Activated T-helper 1 cell treated with anti-CD3 and anti-CD28 coated beads, Interleukin-2, amount 50 U/mL, for 16 hours (primary cell): ENCODE results near the gene GLT8D1.
A peak's percentile ranks its signal among the peaks of the same experiment; 100 is the strongest.

Experiments used
- DNase-seq, 2 donors: peaks; one replicate each; pipeline ENCODE4 v3.0.0-alpha.2; 2020; ENCODE audit warnings: low read depth in 1 of 2, low spot score in 1 of 2

The GLT8D1 gene

DNA sequence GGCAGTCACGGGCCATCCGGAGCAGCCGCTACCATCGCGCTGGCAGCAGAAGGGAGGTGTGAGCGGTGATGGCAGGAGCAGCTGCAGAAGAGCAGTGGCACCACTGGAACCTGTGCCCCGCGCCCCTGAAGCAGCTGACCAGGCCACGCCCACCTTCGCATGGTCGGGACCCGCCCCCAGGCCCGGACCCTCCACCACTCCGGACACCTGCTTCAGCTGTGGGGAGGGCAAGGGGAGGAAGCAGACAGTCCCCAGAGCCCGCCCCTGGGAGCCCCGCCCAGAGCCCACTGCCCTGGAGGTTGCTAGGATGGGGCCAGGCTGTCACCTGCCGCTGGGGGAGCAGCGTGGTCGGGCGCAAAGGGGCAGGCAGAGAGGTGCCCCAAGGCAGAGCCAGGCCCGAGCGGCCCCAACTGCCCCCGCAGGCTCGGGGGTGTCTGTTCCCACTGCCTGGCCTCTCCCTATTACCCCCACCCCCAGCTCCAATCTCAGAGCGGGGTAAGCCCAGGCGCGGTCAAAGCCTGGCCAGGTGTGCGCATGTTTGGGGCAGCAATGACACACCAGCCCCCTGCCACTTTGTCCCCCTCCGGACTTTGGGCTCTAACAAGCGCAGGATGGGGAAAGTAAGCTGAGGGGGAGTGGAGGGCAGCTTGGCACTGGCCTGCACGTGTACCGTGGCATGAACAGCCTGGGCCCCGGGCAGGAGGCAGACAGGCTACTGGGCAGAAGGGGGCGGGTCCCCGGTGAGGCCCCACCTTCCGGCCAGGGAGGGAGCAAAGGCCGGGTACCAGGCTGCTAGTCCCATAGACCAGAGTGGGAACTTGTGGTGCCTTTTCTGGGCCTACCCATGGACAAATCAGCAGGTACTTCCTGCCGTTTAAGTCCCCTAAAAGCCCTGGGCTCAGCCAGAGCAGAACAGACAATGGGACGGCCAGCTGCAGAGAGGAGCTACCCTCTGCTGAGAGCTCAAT is 9.0 kb upstream of the GLT8D1 start:
- no peak for DNase-seq

DNA sequence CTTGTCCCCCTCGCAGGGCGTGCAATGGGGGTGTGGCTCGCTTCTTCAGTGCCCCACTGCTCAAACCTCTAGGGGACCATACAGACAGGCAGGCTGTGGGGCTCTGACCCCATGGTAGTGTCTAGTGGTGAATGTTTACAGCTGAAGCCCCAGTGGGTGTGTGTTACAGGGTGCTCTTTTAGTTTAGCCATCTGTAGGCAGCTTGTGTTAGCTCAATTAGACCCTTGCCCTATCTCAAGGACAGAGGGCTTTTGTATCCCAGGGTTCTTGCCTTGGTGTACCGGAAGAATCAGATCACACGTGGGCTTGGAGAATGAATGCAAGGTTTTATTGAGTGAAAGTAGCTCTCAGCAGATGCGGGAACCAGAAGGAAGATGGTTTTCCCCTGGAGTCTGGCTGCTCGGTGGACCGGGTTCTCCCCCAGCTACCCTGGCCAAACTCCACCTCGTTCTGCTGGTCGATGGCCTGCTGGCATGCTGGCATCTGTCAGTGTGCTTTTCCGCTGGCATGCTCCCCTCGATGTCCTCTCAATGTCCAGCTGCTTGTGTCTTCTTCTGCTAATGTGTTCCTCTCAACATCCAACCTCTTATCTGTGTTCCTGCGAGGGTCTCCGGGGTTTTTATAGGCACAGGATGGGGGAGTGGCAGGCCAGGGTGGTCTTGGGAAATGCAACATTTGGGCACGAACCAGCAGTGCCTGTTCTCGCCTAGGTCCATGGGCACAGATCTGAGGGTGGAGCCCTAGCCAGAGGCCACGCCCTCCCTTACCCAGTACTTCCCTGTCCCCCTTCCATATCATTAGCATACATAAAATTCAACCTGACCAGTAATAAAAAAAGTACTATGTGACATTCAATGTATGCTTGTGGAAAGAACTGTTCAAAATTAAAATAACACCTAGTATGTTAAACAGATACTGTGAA is 7.0 kb upstream of the GLT8D1 start:
- DNase-seq = no peak

DNA sequence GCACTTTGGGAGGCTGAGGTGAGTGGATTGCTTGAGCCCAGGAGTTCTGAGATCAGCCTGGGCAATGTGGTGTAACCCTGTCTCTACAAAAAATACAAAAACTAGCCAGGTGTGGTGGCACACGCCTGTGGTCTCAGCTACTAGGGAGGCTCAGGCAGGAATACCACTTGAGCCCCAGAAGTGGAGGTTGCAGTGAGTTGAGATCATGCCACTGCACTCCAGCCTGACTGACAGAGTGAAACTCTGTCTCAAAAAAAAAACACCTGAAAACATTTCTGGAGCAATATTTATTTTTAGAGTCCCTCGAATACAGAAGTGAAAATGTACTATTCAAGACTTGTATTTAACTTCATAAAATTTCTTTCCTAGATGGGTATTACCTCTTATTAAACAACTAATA is 4.9 kb upstream of the GLT8D1 start:
- DNase-seq = no peak

DNA sequence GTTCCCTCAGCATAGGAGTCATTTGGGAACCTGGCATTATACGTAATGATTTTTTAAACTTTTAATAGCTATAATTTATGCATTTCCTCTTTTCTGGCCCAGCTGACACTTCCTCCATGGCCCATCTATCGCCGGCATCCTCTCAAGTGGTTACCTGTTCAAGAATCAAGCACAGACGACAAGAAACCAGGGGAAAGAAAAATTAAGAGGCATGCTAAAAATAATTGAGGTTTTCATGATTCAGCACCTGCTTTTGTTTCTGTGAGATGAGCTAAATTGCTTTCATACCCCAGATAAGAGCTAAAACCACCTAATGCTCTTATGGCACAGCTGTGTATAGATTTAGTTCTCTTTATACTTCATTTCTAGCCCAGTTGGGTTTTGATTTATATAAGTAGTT is 2.0 kb upstream of the GLT8D1 start:
- DNase-seq = no peak

DNA sequence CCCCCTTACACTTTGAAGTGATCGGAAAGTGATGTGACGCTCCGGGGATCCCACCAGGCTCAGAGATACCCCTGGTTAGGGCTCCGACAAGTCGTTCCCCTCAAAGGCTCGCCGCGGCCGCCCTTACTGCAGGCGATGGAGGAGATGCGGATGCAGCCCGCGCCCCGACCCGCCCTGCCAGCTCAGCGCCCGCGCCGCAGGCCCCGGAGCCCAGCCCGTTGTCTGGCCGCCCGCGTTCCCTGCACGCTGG is 228 bp downstream of the GLT8D1 start:
- no peak for DNase-seq

DNA sequence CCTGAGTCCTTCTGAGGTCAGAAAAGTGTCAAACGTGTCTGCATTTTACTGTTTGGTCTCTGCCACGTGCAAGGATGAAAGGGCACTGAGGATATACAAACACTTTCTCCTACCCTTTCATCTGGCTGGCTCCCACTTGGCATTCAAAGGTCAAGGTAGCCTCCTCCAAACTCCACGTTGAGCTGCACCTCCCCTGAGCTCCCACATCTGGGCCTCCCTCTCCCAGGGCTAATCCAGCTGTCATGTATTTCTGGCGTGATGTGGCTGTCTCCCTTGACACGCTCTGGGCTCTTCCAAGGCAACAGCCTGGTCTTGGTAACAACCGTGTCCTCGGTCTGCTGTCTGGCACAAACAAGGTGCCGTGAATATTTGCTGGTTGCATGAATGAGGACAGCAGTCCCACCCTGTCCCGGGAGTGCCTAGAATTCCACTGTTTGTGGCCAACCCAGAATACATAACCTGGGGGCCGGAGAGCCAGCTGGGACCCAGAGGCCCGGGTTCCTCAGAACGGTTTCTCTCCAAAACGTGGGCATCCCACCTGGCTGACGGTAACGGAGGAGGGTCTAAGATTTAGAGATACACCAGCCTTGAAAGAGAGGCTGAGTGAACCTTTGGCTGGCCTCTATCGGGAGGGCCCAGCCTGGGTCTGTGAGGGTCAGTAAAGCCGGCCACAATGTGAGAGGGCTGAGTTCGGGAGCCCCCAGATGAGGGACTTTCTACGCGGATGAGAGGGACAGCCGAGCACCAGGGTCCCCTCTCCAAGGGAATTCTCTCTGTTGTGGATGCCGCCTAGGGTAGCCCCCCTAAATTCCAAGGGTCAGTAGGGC is 767 bp downstream of the GLT8D1 start:
- DNase-seq = no peak

DNA sequence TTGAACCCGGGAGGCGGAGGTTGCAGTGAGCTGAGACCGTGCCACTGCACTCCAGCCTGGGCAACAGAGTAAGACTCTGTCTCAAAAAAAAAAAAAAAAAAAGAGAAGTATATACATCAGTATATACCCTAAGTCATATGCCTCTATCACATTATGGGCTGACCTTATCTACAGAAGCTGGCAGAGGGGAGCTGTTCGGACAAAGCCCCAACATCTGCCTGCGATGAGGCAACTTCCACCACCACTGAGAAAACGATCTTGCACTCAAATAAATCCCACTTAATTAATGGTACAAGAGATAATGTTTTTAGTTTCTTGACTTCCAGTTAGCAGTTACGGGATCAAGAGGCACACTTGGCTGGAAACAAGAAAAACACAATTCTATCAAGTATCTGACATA is 2.2 kb downstream of the GLT8D1 start:
- no peak for DNase-seq

DNA sequence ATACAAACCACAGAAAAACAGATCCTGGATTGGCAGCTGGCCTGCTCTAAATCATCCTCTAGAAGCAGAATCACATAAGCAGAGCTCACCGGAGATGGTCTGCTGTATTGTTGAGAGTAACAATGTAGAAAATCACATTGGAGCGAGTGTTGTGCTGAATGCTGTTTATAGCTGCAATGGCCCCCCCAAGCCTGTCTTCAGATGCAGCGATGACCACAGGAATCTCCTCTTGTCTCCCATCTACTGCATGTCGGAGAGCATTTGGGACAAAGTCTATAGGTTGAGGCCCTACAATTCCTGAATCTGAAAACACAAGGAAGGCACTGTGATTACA is 8.0 kb downstream of the GLT8D1 start:
- no peak for DNase-seq

DNA sequence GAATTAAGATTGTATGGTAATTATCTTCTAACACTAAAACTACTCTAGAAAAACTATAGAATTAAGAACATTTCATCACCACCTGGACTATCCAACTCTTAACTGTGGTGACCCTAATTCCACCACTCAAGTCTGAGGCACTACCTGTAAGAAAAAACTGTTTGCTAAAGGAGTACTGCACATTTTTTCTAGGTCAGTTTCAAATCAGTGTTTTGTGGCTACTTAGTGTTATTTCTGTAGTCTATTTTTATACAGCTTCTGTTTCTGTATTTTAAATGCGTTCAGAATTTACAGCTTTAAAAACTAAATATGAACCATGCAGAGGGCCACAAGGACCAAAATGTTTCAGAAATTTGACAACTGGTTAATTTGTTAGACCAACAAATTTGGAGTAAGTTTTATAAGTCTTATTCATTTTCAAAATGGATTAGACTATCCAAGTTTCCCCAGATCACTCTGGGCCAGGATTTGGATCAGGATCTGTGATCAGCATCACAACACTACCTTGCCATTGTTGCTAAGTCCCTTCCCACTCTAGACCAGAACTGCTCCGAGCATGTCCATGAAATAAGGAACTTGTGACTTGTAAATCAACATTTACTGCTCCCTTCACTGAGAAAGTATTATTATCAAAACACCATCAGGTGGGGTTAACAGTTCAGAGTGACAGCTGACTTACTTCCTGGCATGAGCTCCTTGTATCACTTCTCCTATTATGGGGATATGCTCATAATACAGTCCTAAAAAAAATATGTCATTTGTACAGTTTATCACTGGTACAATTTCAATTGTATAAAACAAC is 8.6 kb downstream of the GLT8D1 start:
- no peak for DNase-seq

DNA sequence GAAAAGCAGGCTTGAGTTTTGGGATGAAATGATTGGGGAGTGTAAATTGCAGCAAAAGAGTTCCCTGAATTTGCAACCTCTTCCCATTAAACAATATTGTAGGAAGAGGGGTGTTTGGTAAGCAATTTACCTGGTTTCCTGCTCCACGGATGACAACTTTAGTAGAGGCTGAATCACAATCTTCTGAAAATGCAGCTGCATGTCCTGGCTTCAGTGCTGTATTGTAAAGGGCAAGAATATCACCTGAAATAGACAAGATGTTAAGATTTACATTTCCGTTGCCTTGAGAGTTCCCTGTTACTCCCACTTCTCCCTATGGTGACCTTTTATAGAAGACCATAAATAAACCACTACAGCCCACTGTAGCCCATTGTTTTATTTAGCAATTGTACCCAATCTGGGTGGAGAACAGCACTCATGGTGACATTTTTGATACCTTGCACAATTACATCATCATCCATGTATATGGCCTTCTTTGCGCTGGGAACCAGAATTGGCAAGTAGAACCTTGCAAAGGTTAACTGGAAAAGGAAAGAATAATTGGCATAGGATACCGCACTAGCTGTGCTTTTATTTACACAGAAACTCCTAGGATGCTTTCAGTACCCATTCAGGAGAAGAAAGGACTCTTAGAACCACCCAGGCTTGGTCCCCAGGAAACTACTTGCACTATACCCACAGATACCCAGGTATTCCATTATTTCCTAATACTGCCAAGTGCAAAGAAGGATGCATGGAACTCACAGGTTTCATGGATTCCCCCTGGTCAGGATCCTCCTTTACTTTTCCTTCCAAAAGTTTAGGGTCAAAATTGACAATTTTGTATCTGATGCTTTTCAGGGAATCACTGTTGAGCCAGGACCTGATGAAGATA is 9.6 kb downstream of the GLT8D1 start:
- no peak for DNase-seq

DNA sequence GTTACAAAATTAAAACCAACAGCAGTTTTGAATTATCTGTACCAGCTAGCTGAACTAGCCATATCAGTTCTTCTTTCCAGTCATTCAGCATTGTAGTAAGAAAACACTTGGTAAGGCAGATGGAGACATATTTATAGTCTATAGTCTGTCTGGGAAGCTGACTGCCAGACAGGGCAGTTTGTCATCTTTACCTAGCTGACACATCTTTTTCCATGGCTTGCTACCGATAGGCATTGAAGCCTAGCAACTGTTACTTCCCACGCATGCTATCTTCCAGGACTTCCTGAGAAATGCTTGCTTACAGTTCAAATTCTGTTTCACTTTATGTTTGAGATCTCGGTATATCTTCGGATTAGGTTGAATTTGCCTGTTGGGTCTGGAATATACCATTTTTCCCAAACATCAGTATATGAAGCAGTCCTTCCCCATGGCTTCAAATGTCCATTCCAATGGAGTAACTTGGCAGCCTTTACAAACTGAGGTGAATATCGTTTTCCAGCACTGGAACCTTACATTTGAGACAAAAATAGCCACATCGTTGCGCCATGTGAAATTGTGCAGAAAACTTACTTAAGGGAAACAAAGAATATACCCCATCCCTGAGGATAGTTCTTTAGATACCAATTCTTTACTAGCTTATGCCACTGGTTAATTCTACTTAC is 10.9 kb downstream of the GLT8D1 start:
- no peak for DNase-seq

DNA sequence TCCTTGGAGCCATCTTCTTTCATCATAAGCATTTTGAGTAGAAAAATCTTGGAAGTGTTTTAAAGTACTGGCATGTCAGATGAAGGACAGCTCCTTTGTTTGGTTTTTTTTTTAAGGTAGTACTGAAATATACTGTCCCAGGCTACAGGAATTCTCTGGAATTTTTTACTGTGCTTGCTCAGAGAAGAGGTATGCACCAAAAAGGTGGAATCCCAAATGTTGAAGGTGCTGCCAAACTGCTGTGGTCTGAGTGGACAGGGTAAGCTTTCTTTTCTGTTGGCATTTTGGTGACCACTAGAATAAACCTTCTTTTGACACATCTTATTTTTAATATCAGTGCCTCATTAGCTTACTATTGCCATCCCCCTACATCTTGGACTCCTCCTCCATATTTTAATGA is 12.5 kb downstream of the GLT8D1 start:
- DNase-seq = no peak

DNA sequence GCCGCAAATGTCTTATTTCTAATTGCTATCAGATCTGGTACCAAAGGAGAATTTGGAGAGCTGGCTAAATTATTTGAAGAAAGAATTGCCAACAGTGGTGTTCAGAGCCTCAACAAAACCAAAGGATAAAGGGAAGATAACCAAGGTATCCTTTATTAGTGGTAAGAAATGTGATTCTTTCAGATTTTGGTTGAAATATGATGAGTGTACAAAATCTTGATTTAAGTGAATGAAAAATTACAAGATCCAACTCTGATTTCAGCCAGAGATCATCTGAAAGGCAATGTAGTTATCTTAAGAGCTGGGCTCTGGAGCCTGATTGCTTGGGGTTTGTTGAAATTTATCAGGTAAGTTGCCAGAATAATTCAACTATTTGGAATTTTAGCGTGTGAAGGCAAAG is 15.0 kb downstream of the GLT8D1 start:
- no peak for DNase-seq

DNA sequence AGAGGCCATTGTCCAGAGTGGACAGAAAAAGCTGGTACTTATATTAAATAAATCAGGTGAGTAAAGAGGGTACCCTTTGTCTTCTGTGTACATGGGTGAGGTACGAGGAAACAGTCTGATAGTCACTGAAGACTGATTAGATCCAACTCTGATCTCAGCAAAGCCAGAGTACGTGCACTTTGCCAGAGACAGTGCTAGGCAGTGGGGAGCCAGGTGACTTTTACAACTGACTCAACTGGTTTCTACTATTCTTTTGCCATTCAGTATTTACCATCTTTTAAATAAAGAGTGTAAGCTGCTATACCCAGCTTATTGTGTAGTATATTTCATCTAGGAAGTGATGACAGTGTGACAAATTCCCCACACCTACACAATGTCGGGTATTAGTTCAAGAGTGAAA is 16.4 kb downstream of the GLT8D1 start:
- DNase-seq = no peak

DNA sequence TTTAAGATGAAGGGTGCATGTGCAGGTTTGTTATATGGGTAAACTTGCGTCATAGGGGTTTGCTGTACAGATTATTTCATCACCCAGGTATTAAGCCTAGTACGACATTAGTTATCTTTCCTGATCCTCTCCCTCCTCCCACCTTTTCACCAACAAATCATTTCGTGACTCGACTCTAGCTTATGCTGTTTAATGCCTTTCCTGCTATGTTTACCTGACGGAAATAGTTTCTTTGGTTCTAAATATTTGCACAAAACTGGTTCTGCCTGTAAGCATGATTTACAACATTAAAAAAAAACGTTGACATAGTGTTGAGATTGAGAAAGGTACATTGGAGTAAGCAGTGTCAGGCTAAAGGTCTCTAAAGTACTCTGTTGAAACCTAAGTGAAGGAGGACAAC is 17.3 kb downstream of the GLT8D1 start:
- no peak for DNase-seq

DNA sequence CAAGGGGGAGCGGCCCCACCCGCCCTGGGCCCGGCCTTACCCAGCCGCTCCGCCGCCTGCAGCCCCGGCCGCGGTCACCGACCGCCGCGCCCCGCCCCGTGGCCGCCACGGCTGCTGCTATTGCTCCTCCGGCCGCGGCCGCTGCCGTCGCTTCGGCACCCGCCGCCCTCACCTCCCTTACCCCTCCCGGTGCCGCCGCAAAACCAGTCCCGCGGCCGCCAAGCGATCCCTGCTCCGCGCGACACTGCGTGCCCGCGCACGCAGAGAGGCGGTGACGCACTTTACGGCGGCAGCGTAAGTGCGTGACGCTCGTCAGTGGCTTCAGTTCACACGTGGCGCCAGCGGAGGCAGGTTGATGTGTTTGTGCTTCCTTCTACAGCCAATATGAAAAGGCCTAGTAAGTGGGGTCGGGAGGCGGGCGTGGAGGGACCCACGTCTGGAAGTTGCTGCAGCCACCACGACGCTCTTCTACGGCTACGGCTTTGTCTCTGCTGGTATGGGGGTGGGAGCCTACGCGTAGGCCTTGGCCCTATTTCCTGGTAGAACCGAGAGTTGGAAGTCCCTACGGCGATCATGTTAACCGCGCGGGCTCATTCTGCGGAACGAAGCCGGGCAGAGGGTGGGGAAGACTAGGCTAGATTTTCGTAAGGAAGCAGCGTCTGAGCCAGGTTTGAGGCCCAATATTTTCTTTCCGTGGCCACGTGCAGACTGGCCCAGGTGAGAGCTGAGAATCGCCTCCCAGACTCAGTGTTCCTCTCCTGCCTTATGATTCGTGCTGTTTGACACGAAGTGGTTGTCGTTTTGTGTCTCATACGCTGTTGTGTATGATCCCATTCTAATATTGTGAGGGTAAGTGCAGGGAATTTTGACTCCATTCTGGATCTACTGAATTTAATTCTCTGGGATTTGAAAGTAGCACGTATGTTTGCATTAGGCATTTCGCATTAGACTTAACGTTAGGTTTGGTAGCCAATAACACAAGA is 19.6 kb downstream of the GLT8D1 start, which contains the start of the genes GNL3 and PBRM1:
Gene GNL3, plus strand, starts transcription at position 324 of the 983 bp plus-strand sequence. Its CDS starts 61 bp downstream, at position 385.
Gene PBRM1, minus strand, starts transcription at position 205 of the 983 bp plus-strand sequence.
- peak; percentile 77 to 90 for DNase-seq

DNA sequence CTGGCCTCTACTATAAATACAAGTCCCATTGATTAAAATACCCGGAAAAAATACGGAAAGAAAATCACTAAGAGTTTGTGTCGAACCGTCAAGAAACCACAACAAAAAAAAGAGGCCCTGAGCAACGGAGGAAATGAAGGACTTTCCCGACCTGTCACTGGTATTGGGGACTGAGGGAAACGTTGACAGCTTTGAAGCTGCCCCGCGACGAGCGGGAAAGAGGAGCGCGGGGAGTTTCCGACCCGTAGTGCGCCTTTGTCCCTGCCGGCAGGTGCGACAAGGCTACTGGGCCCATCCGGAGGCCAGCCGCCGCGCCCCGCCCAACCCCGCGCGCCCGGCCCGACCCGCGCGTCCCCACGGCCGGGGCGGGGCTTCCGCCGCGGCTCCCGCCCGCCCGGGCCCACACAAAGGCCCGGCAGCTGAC is 20.3 kb downstream of the GLT8D1 start:
- peak; percentile 36 to 72 for DNase-seq

DNA sequence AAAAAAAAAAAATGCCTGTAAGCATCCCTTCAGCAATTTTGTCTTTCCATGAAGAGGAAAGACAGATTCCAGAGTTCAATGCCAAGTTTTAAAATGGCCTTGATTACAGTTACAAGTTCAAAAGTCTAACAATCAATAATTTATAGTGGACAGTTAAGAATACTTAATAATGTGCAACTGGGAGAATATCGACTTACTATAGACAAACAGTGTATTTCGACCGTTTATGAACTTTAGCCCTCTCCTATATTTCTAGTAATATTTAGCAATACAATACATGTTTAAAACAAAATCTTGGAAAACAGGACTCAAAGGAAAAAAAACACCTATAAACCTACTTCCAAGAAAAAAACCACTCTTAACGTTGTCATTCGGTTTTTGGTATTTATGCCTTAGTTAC is 21.4 kb downstream of the GLT8D1 start:
- DNase-seq = no peak
